Panc1 (cell line): ENCODE measurements around the gene OR2C3. TPM values are rescaled to one million over a fixed set of nuclear protein-coding genes. Genes with fewer than 3 reads are reported as not detected.

Experiments
- ATAC-seq: fragments of 200-7000 bp; cut with Tn5 transposase; 2 replicates; pipeline ENCODE4 v1.9.1; 2020; ENCODE audit warnings: mild to moderate bottlenecking, moderate library complexity
- BruUV-seq: library from RNA; stranded (reverse); fragments of 400-500 nt; replicated peaks from 2 replicates; lab custom pipeline; 2021; lab: Mats Ljungman, UMichigan
- CTCF ChIA-PET: fragments of 300-600 bp; sonication (Branson Sonifier 250); formaldehyde crosslinking; loops from one replicate; lab custom pipeline; 2022; ENCODE audit warnings: antibody characterized with exemption; lab: Charles Lee
- POLR2A ChIA-PET: fragments of 300-600 bp; sonication (Branson Sonifier 250); formaldehyde crosslinking; loops from one replicate; lab custom pipeline; 2022; ENCODE audit warnings: antibody characterized with exemption; lab: Charles Lee
- DNase-seq: peaks from one replicate; pipeline ENCODE4 v3.0.0-alpha.2; 2010; ENCODE audit warnings: low read depth, low spot score
- H3K27ac ChIP-seq: 2 replicates; pipeline ENCODE4 v1.5.1; 2011; ENCODE audit warnings: mild to moderate bottlenecking, low read length, inconsistent platforms
- H3K27me3 ChIP-seq: fragments of 200-500 bp; sonication (Bioruptor generic); 2 replicates; pipeline ENCODE4 v1.6.0; 2014; ENCODE audit warnings: low read length, inconsistent platforms; ENCODE audit not compliant: control insufficient read depth, insufficient read depth
- H3K36me3 ChIP-seq: fragments of 200-500 bp; sonication (Bioruptor generic); 2 replicates; pipeline ENCODE4 v1.5.1; 2014; ENCODE audit warnings: inconsistent platforms, mild to moderate bottlenecking, low read length, moderate library complexity; ENCODE audit not compliant: control insufficient read depth, insufficient read depth
- H3K4me1 ChIP-seq: 2 replicates; pipeline ENCODE4 v1.5.1; 2011; ENCODE audit warnings: inconsistent platforms, mild to moderate bottlenecking, low read length, moderate library complexity; ENCODE audit not compliant: control insufficient read depth, insufficient read depth
- H3K4me3 ChIP-seq, 2 experiments: 2 replicates each; pipeline ENCODE4 v1.5.1; 2011 to 2012; ENCODE audit warnings: low read depth in 2 of 2, low read length in 2 of 2, mild to moderate bottlenecking in 2 of 2, inconsistent platforms in 1 of 2, moderate library complexity in 1 of 2
- H3K9me3 ChIP-seq: fragments of 200-500 bp; sonication (Bioruptor generic); 2 replicates; pipeline ENCODE4 v1.5.1; 2014; ENCODE audit warnings: low read depth, mild to moderate bottlenecking, inconsistent platforms, low read length, moderate library complexity; ENCODE audit not compliant: control insufficient read depth, insufficient read depth
- CTCF ChIP-seq: fragments of 450-650 bp; IDR thresholded peaks from 2 replicates; pipeline ENCODE4 v1.5.1; 2017; ENCODE audit warnings: mild to moderate bottlenecking
- POLR2AphosphoS5 ChIP-seq: IDR thresholded peaks from 2 replicates; pipeline ENCODE4 v1.6.1; 2012; ENCODE audit warnings: mild to moderate bottlenecking, low read depth, low read length, moderate library complexity
- REST ChIP-seq, 2 experiments: IDR thresholded peaks; 2 replicates each; pipeline ENCODE4 v1.6.1; 2011 to 2012; ENCODE audit warnings: low read depth in 2 of 2, control low read depth in 1 of 2, low read length in 1 of 2, mild to moderate bottlenecking in 1 of 2, moderate library complexity in 1 of 2; ENCODE audit not compliant: insufficient read depth in 1 of 2
- in situ Hi-C: cut with HindIII; loops from 2 replicates; pipeline ENCODE4 v1.10.0; 2016; ENCODE audit warnings: low sequenced_read_pairs, low pct_unique_long_range_greater_than_20kb
- intact Hi-C: fragments of 100-400 bp; cut with micrococcal nuclease; formaldehyde crosslinking; loops from one replicate; pipeline ENCODE4 v1.10.0; 2022; ENCODE audit not compliant: unreplicated experiment
- total RNA-seq: library from RNA; stranded (reverse); gene quantifications from one replicate; pipeline ENCODE4 v1.2.1, GENCODE V29; 2021; ENCODE audit not compliant: unreplicated experiment

Gene OR2C3
- total RNA-seq, 1 experiment from 2014 or later = not detected

DNA sequence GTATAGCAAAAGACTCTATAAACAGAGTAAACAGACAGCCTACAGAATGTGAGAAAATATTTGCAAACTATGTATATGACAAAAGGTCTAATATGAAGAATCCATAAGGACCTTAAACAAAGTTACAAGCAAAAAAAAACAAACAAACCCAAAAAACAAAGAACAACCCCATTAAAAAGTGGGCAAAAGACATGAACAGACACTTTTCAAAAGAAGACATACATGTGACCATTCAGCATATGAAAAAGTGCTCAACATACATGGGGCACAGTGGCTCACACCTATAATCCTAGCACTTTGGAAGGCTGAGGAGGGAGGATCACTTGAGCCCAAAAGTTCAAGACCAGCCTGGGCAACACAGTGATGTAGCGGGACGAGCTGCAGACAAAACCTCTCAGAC is 60.4 kb downstream of the OR2C3 start:
- no peaks in the 10 kb centered on the region for H3K9me3 ChIP-seq
- no peaks in the 10 kb centered on the region for H3K27me3 ChIP-seq
- ATAC-seq (no peak), DNase-seq (no peak)
- in situ Hi-C loops = no loop called here
- ChIA-PET POLR2A (no interaction called here), CTCF (no interaction called here)
- no TSS peak for BruUV-seq
- no peaks in the 10 kb centered on the region for H3K4me1 ChIP-seq
- TF ChIP-seq POLR2AphosphoS5 = no peak
- no peak for TF ChIP-seq CTCF
- no peak for TF ChIP-seq REST (IDR thresholded peaks at IDR 0.05; ENCODE audit: insufficient read depth in 1 of 2, low read depth in 2 of 2, low read length in 1 of 2)
- H3K27ac ChIP-seq = no peak overlapping the region
- H3K36me3 ChIP-seq = no peaks in the 10 kb centered on the region
- no peak overlapping the region for H3K4me3 ChIP-seq
- intact Hi-C loops = no loop called here

Other genes starting within 250 kb of the OR2C3 start
- 21.4 TPM for gene ZNF496, start 204.6 kb downstream of the OR2C3 start, total RNA-seq
- gene NLRP3, start 120.3 kb downstream of the OR2C3 start, total RNA-seq = 0.33 TPM
- gene OR2B11, start 78.3 kb downstream of the OR2C3 start, total RNA-seq = not detected
- not detected for gene GCSAML, start 12.7 kb upstream of the OR2C3 start, total RNA-seq
- gene OR2G2, start 51.9 kb upstream of the OR2C3 start, total RNA-seq = not detected
- not detected for gene OR2G3, start 69.1 kb upstream of the OR2C3 start, total RNA-seq
- not detected for gene OR13G1, start 143.3 kb upstream of the OR2C3 start, total RNA-seq
- not detected for gene OR6F1, start 180.2 kb upstream of the OR2C3 start, total RNA-seq
- not detected for gene OR14K1, start 202.2 kb upstream of the OR2C3 start, total RNA-seq
- not detected for gene OR14A2, start 211.7 kb upstream of the OR2C3 start, total RNA-seq
- not detected for gene OR1C1, start 224.1 kb upstream of the OR2C3 start, total RNA-seq